PC-3 (cell line): ENCODE measurements around the gene LRRC10B. TPM values are rescaled to one million over a fixed set of nuclear protein-coding genes. Genes with fewer than 3 reads are reported as not detected.

Experiments used
- ATAC-seq: fragments of 200-7000 bp; cut with Tn5 transposase; 2 replicates; pipeline ENCODE4 v1.9.1; 2020; ENCODE audit warnings: mild to moderate bottlenecking, moderate library complexity
- Bru-seq: library from RNA; stranded (reverse); fragments of 400-500 nt; gene quantifications from one replicate; lab custom pipeline; 2021; lab: Mats Ljungman, UMichigan
- BruChase-seq, 2 experiments: library from RNA; stranded (reverse); fragments of 400-500 nt; gene quantifications; one replicate each; lab custom pipeline; 2021; lab: Mats Ljungman, UMichigan
- BruUV-seq: library from RNA; stranded (reverse); fragments of 400-500 nt; replicated peaks from 2 replicates; lab custom pipeline; 2021; lab: Mats Ljungman, UMichigan
- CTCF ChIA-PET: fragments of 300-600 bp; sonication (Branson Sonifier 250); formaldehyde crosslinking; loops from one replicate; lab custom pipeline; 2022; ENCODE audit warnings: antibody characterized with exemption; lab: Charles Lee
- POLR2A ChIA-PET: fragments of 300-600 bp; sonication (Branson Sonifier 250); formaldehyde crosslinking; loops from one replicate; lab custom pipeline; 2022; ENCODE audit warnings: antibody characterized with exemption; ENCODE audit not compliant: unreplicated experiment; lab: Charles Lee
- DNase-seq: peaks from one replicate; pipeline ENCODE4 v3.0.0-alpha.2; 2015
- H2AFZ ChIP-seq: fragments of 300-600 bp; sonication (generic); 2 replicates; pipeline ENCODE4 v1.6.0; 2016; ENCODE audit warnings: antibody characterized with exemption, low read length
- H3F3A ChIP-seq: fragments of 300-600 bp; sonication (generic); one replicate; pipeline ENCODE4 v1.6.0; 2017; ENCODE audit warnings: antibody characterized with exemption, low read length, control low read depth, mild to moderate bottlenecking; ENCODE audit not compliant: unreplicated experiment
- H3K27ac ChIP-seq: fragments of 300-600 bp; sonication (generic); 2 replicates; pipeline ENCODE4 v1.5.1; 2016; ENCODE audit warnings: mild to moderate bottlenecking, low read length
- H3K27me3 ChIP-seq: fragments of 300-600 bp; sonication (generic); 2 replicates; pipeline ENCODE4 v1.6.1; 2016; ENCODE audit warnings: low read length, mixed read lengths
- H3K36me3 ChIP-seq: fragments of 300-600 bp; sonication (generic); 2 replicates; pipeline ENCODE4 v1.6.1; 2016; ENCODE audit warnings: low read depth, mixed run types, low read length, mixed read lengths
- H3K4me1 ChIP-seq: fragments of 300-600 bp; sonication (generic); 2 replicates; pipeline ENCODE4 v1.5.1; 2016; ENCODE audit warnings: low read length; ENCODE audit not compliant: insufficient read depth
- H3K4me2 ChIP-seq: fragments of 300-600 bp; sonication (generic); 2 replicates; pipeline ENCODE4 v1.6.0; 2016; ENCODE audit warnings: low read length
- H3K4me3 ChIP-seq: fragments of 300-600 bp; sonication (generic); 2 replicates; pipeline ENCODE4 v1.5.1; 2016; ENCODE audit warnings: mild to moderate bottlenecking, low read length, mixed read lengths
- H3K79me2 ChIP-seq: fragments of 300-600 bp; sonication (generic); 2 replicates; pipeline ENCODE4 v1.6.1; 2017; ENCODE audit warnings: low read length, mixed read lengths
- H3K9ac ChIP-seq: fragments of 300-600 bp; sonication (generic); 2 replicates; pipeline ENCODE4 v1.6.0; 2016; ENCODE audit warnings: mild to moderate bottlenecking, low read length
- H3K9me2 ChIP-seq: fragments of 300-600 bp; sonication (generic); replicated peaks from 2 replicates; pipeline ENCODE4 v1.6.1; 2016; ENCODE audit warnings: mixed run types, low read length, mixed read lengths
- H3K9me3 ChIP-seq: fragments of 300-600 bp; sonication (generic); 2 replicates; pipeline ENCODE4 v1.6.1; 2016; ENCODE audit warnings: low read length, mixed read lengths
- H4K20me1 ChIP-seq: fragments of 300-600 bp; sonication (generic); 2 replicates; pipeline ENCODE4 v1.6.1; 2016; ENCODE audit warnings: low read length, mixed read lengths
- CTCF ChIP-seq: fragments of 300-600 bp; sonication (generic); conservative IDR thresholded peaks from 2 replicates; pipeline ENCODE4 v1.5.1; 2017; ENCODE audit warnings: antibody characterized with exemption, low read depth, mild to moderate bottlenecking, low read length
- EZH2 ChIP-seq: fragments of 300-600 bp; sonication (generic); IDR thresholded peaks from one replicate; pipeline ENCODE4 v1.6.1; 2017; ENCODE audit warnings: antibody characterized with exemption, mild to moderate bottlenecking, low read length; ENCODE audit not compliant: unreplicated experiment
- EZH2phosphoT487 ChIP-seq: fragments of 300-600 bp; sonication (generic); IDR thresholded peaks from 2 replicates; pipeline ENCODE4 v1.6.1; 2018; ENCODE audit warnings: mild to moderate bottlenecking, antibody characterized with exemption, low read length, borderline replicate concordance
- intact Hi-C: fragments of 100-400 bp; cut with micrococcal nuclease; formaldehyde crosslinking; loops from 2 replicates; pipeline ENCODE4 v1.9.0; 2023
- long read RNA-seq: library from polyadenylated mRNA; unstranded; transcript quantifications from one replicate; pipeline ENCODE4 v2.0.0, GENCODE V29; 2021; ENCODE audit not compliant: unreplicated experiment
- total RNA-seq: library from RNA; depleted of rRNA; stranded (reverse); fragments of >200 nt; gene quantifications from 2 replicates; pipeline ENCODE4 v1.2.3, GENCODE V29; 2014; rRNA removed

LRRC10B gene
- total RNA-seq, result 0.55 TPM in 1 of 2 replicates, not detected in the other
- Bru-seq, nascent RNA, result not detected
- BruChase-seq, experiment 1, labeled RNA remaining after a 6-hour chase, result not detected
- BruChase-seq, experiment 2, labeled RNA remaining after a 2-hour chase, result percentile 15 among the genes with signal in this experiment
- long read RNA-seq, result 0 reads

DNA sequence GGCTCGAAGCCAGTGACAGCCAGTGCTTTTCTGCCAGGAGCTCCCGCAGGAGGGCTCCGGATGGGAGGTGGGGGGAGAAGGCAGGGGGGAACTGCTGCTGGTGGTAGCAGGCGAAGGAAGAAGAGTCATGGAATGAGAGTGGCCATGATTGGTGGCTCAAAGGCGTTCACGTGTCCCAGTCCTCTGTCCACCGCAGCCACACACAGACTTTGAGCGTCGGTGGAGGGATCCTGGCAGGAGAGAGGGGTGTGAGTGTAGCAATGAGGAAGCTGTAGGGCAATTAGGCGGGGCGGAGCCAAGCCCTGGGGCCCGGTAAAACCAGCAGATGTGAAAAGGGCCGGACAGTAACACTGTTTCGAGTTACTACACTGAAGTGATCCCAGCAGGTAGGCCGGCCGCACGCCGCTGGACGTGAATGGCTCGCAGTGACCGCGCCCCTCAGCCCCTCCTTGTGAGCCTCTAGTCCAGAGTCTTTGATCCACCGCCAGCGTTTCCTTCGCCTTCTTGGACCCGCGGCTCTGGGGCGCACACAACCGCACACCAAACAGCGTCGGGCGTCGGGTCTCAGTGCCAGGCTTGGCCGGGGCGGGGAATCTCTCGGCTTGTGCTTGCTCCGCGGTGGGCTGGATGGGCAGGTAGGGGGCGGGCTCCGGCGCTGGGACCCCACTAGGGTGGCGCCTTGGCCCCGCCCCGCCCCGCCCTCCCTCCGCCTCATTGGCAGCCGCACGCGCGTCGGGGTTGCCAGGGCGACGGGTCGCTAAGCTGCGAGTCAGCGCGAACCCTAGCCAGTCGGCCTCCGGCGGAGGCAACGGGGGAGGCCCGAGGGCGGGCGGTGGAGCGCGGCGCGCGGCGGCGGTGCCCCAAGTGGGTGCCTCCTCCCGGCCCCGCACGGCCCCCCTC, at the start of gene LRRC10B:
TSS of gene LRRC10B (plus strand) at position 788 of the 900 bp plus-strand sequence. CDS start 250 bp downstream, outside the sequence.
- Histone ChIP-seq H3K79me2 (no peaks in the 10 kb centered on the region), H3K9ac (no peak within 1 kb of the TSS), H3K9me3 (no peaks in the 10 kb centered on the region), H3K4me2 (peak within 1 kb of the TSS; percentile 82), H3K4me3 (peak within 1 kb of the TSS; percentile 47; the same call in 1 of the 2 replicates), H3K36me3 (no peaks in the 10 kb centered on the region), H3F3A (no peaks in the 10 kb centered on the region), H3K9me2 (no peaks in the 10 kb centered on the region), H3K27ac (no peak within 1 kb of the TSS), H3K4me1 (peaks cover 7% of the 10 kb centered on the region), H4K20me1 (no peaks in the 10 kb centered on the region), H2AFZ (peak within 1 kb of the TSS; percentile 77), H3K27me3 (peaks cover 18% of the 10 kb centered on the region)
- intact Hi-C loops, result no loop called here
- no peak for TF ChIP-seq CTCF
- TF ChIP-seq EZH2phosphoT487, result no peak
- no peak for TF ChIP-seq EZH2
- ChIA-PET CTCF (no interaction called here), POLR2A (no interaction called here)
- DNase-seq (no peak), ATAC-seq (no peak)
- BruUV-seq, result no TSS peak

DNA sequence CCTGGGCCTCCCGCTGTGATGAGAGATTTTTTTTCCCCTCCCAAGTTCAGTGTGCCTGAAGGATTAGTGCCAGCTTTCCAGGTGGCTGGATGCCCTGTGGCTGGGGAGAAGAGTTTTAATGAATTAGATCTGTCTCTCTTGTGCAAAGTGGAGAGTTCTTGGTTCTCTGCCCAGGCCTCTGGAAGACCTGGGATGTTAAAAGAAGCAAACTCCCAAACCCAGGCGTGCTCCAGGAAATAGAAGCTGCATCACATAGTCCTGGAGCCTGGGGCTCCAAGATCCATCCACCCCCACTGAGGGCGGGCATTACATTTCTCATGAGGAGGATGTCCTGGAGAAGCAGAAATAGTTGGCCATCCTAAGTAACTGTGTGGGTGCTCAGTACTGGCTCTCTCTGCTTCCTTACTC, 48.1 kb upstream of the LRRC10B start:
- H3K4me2 ChIP-seq, result no peak overlapping the region
- TF ChIP-seq EZH2phosphoT487, result no peak
- TF ChIP-seq EZH2, result no peak
- TF ChIP-seq CTCF, result no peak
- intact Hi-C loops, result no loop called here
- H3F3A ChIP-seq, result no peaks in the 10 kb centered on the region
- H3K9me2 ChIP-seq, result no peaks in the 10 kb centered on the region
- ChIA-PET POLR2A (no interaction called here), CTCF (no interaction called here)
- no peak overlapping the region for H3K9ac ChIP-seq
- H4K20me1 ChIP-seq, result no peaks in the 10 kb centered on the region
- ATAC-seq (no peak), DNase-seq (no peak)
- H2AFZ ChIP-seq, result no peak overlapping the region
- H3K4me1 ChIP-seq, result no peaks in the 10 kb centered on the region
- no peaks in the 10 kb centered on the region for H3K27me3 ChIP-seq
- no peaks in the 10 kb centered on the region for H3K79me2 ChIP-seq
- H3K27ac ChIP-seq, result no peak overlapping the region
- no peaks in the 10 kb centered on the region for H3K9me3 ChIP-seq
- H3K36me3 ChIP-seq, result no peaks in the 10 kb centered on the region
- no peak overlapping the region for H3K4me3 ChIP-seq
- BruUV-seq, result no TSS peak
